HCT116 (cell line): Measurements from ENCODE around the gene MRAS. TPM values are rescaled to one million over a fixed set of nuclear protein-coding genes. Genes with fewer than 3 reads are reported as not detected.

Experiments
- ATAC-seq: fragments of 200-7000 bp; cut with Tn5 transposase; 2 replicates; pipeline ENCODE4 v1.9.1; 2020; ENCODE audit warnings: mild to moderate bottlenecking, moderate library complexity
- BruUV-seq: library from RNA; stranded (reverse); fragments of 400-500 nt; replicated peaks from 2 replicates; lab custom pipeline; 2021; lab: Mats Ljungman, UMichigan
- CTCF ChIA-PET: fragments of 300-600 bp; sonication (Branson Sonifier 250); formaldehyde crosslinking; loops from one replicate; lab custom pipeline; 2021; ENCODE audit warnings: antibody characterized with exemption; lab: Charles Lee
- POLR2A ChIA-PET: fragments of 300-600, 350-600 bp; sonication (Branson Sonifier 250); formaldehyde crosslinking; loops from one replicate; lab custom pipeline; 2021; ENCODE audit warnings: antibody characterized with exemption; lab: Charles Lee
- RAD21 ChIA-PET, 2 experiments: fragments of 300-600 bp; sonication (Branson Sonifier 250); formaldehyde crosslinking; loops; one replicate each; lab custom pipeline; 2023; ENCODE audit warnings: low total read pairs in 2 of 2; ENCODE audit not compliant: uncharacterized antibody in 2 of 2, unreplicated experiment in 2 of 2, low non-redundant PET in 1 of 2; lab: Charles Lee
- DNase-seq: peaks from one replicate; pipeline ENCODE4 v3.0.0-alpha.2; 2010; ENCODE audit warnings: low read depth, low spot score
- H2AFZ ChIP-seq: fragments of 200-600 bp; shearing (Covaris generic), sonication (generic); 2 replicates; pipeline ENCODE4 v1.6.1; 2017; ENCODE audit warnings: low read depth, mixed run types, mixed read lengths, antibody characterized with exemption, low read length; ENCODE audit not compliant: poor library complexity, severe bottlenecking
- H3K27ac ChIP-seq: 2 replicates; pipeline ENCODE4 v1.5.1; 2012; ENCODE audit warnings: low read depth, low read length
- H3K27me3 ChIP-seq: fragments of 200-600 bp; sonication (generic); 2 replicates; pipeline ENCODE4 v1.6.1; 2016; ENCODE audit warnings: mixed run types, low read length, mixed read lengths; ENCODE audit not compliant: insufficient read depth
- H3K36me3 ChIP-seq, 2 experiments: fragments of 200-500 bp in 1 of 2; fragments of 200-600 bp in 1 of 2; sonication (Bioruptor generic) in 1 of 2; sonication (generic) in 1 of 2; 2 replicates each; pipeline versions ENCODE4 v1.5.1 to v1.6.1; 2014 to 2016; ENCODE audit warnings: low read length in 2 of 2, inconsistent platforms in 1 of 2, mixed read lengths in 1 of 2, mixed run types in 1 of 2; ENCODE audit not compliant: insufficient read depth in 2 of 2, control insufficient read depth in 1 of 2
- H3K4me1 ChIP-seq, 2 experiments: fragments of 200-600 bp in 1 of 2; sonication (generic) in 1 of 2; 2 replicates each; pipeline versions ENCODE4 v1.5.1 to v1.6.1; 2012 to 2017; ENCODE audit warnings: low read length in 2 of 2, inconsistent platforms in 1 of 2, mild to moderate bottlenecking in 1 of 2, mixed read lengths in 1 of 2, mixed run types in 1 of 2, moderate library complexity in 1 of 2; ENCODE audit not compliant: insufficient read depth in 2 of 2, control insufficient read depth in 1 of 2
- H3K4me2 ChIP-seq: fragments of 200-600 bp; sonication (generic); 2 replicates; pipeline ENCODE4 v1.6.1; 2017; ENCODE audit warnings: mixed run types, low read length, mixed read lengths
- H3K4me3 ChIP-seq, 2 experiments: fragments of 200-600 bp in 1 of 2; sonication (generic) in 1 of 2; replicated peaks in 1 of 2; 2 replicates each; pipeline ENCODE4 v1.5.1; 2011 to 2016; ENCODE audit warnings: low read length in 2 of 2, control low read depth in 1 of 2, low read depth in 1 of 2, mild to moderate bottlenecking in 1 of 2, mixed read lengths in 1 of 2, mixed run types in 1 of 2
- H3K79me2 ChIP-seq: fragments of 200-600 bp; sonication (generic); 2 replicates; pipeline ENCODE4 v1.6.1; 2017; ENCODE audit warnings: mild to moderate bottlenecking, mixed run types, low read length, moderate library complexity, mixed read lengths; ENCODE audit not compliant: insufficient read depth
- H3K9ac ChIP-seq: fragments of 200-600 bp; sonication (generic); 2 replicates; pipeline ENCODE4 v1.6.1; 2016; ENCODE audit warnings: low read length, mixed read lengths
- H3K9me2 ChIP-seq: fragments of 200-600 bp; sonication (generic), shearing (Covaris generic); 2 replicates; pipeline ENCODE4 v1.6.1; 2017; ENCODE audit warnings: mixed run types, mild to moderate bottlenecking, moderate library complexity; ENCODE audit not compliant: insufficient read depth
- H3K9me3 ChIP-seq, 2 experiments: fragments of 200-500 bp in 1 of 2; fragments of 200-600 bp in 1 of 2; sonication (Bioruptor generic) in 1 of 2; sonication (generic) in 1 of 2; 2 replicates each; pipeline ENCODE4 v1.6.1; 2014 to 2017; ENCODE audit warnings: low read length in 2 of 2, mixed read lengths in 2 of 2, inconsistent platforms in 1 of 2, low read depth in 1 of 2, mild to moderate bottlenecking in 1 of 2, mixed run types in 1 of 2, moderate library complexity in 1 of 2; ENCODE audit not compliant: control insufficient read depth in 1 of 2, insufficient read depth in 1 of 2
- H4K20me1 ChIP-seq: fragments of 200-600 bp; sonication (generic), shearing (Covaris generic); 2 replicates; pipeline ENCODE4 v1.6.1; 2017; ENCODE audit warnings: mixed run types, mild to moderate bottlenecking, moderate library complexity; ENCODE audit not compliant: insufficient read depth
- ATF3 ChIP-seq: IDR thresholded peaks from 2 replicates; pipeline ENCODE4 v1.6.1; 2012
- CBX3 ChIP-seq: IDR thresholded peaks from 2 replicates; pipeline ENCODE4 v1.6.1; 2012; ENCODE audit warnings: low read depth
- CEBPB ChIP-seq: IDR thresholded peaks from 2 replicates; pipeline ENCODE4 v1.6.1; 2012; ENCODE audit warnings: low read depth
- EGR1 ChIP-seq: IDR thresholded peaks from 2 replicates; pipeline ENCODE4 v1.6.1; 2012; ENCODE audit warnings: low read depth
- ELF1 ChIP-seq: IDR thresholded peaks from 2 replicates; pipeline ENCODE4 v1.6.1; 2012; ENCODE audit warnings: low read depth, borderline replicate concordance
- EZH2 ChIP-seq: fragments of 200-600 bp; sonication (generic); IDR thresholded peaks from 2 replicates; pipeline ENCODE4 v1.6.1; 2017; ENCODE audit warnings: antibody characterized with exemption, mixed run types
- JUND ChIP-seq: IDR thresholded peaks from 2 replicates; pipeline ENCODE4 v1.6.1; 2012
- MAX ChIP-seq: IDR thresholded peaks from 2 replicates; pipeline ENCODE4 v1.6.1; 2012
- RAD21 ChIP-seq: IDR thresholded peaks from 2 replicates; pipeline ENCODE4 v1.6.1; 2012; ENCODE audit warnings: low read depth, mild to moderate bottlenecking
- SIN3A ChIP-seq: IDR thresholded peaks from 2 replicates; pipeline ENCODE4 v1.6.1; 2012; ENCODE audit warnings: low read depth
- SP1 ChIP-seq: IDR thresholded peaks from 2 replicates; pipeline ENCODE4 v1.6.1; 2012; ENCODE audit warnings: low read depth
- SRF ChIP-seq: IDR thresholded peaks from 2 replicates; pipeline ENCODE4 v1.6.1; 2012; ENCODE audit warnings: low read depth
- YY1 ChIP-seq: IDR thresholded peaks from 2 replicates; pipeline ENCODE4 v1.6.1; 2011; ENCODE audit warnings: low read length, low read depth, moderate library complexity, mild to moderate bottlenecking; ENCODE audit not compliant: insufficient replicate concordance; ENCODE audit errors: extremely low read depth
- intact Hi-C: fragments of 100-400 bp; cut with micrococcal nuclease; formaldehyde crosslinking; loops from 2 replicates; pipeline ENCODE4 v1.10.0; 2022
- total RNA-seq: library from RNA; stranded (reverse); gene quantifications from one replicate; pipeline ENCODE4 v1.2.1, GENCODE V29; 2021; ENCODE audit not compliant: unreplicated experiment

The MRAS gene
- total RNA-seq, 1 experiment from 2014 or later, result 13.5 TPM

- no peak for ATAC-seq
- POLR2A ChIA-PET, result no interaction called here
- H3K4me1 ChIP-seq, result no peaks in the 10 kb centered on the region
- RAD21 ChIA-PET, result no interaction called here
- H4K20me1 ChIP-seq, result no peaks in the 10 kb centered on the region
- H3K9me2 ChIP-seq, result no peaks in the 10 kb centered on the region
- H3K9me3 ChIP-seq, result no peaks in the 10 kb centered on the region
- H3K36me3 ChIP-seq, result no peaks in the 10 kb centered on the region
- no peak overlapping the region for H2AFZ ChIP-seq
- no peak for DNase-seq
- H3K4me2 ChIP-seq, result no peak overlapping the region
- TF ChIP-seq YY1, result no peak
- no peak for TF ChIP-seq RAD21
- no peak for TF ChIP-seq SP1
- no peak for TF ChIP-seq CEBPB
- TF ChIP-seq JUND, result no peak
- TF ChIP-seq ELF1, result no peak
- TF ChIP-seq MAX, result no peak
- TF ChIP-seq, all 23 proteins: peak for 0
- BruUV-seq, result no TSS peak
- Histone ChIP-seq H3K79me2 (no peaks in the 10 kb centered on the region), H3K9ac (no peak overlapping the region), H3K27ac (no peak overlapping the region), H3K27me3 (no peaks in the 10 kb centered on the region), H3K4me3 (no peak overlapping the region)
- intact Hi-C loops, result no loop called here
- CTCF ChIA-PET, result interaction anchor here (0.8 kb wide), 1 partner anchor 12 kb away, joined by 3 read pairs; no protein-coding TSS in a partner anchor
These were observed 57.1 kb downstream of the MRAS start for GRCh38 chr3:138405486-138405885.

- Histone ChIP-seq H3K9me2 (no peaks in the 10 kb centered on the region), H3K27ac (no peak overlapping the region), H3K4me3 (no peak overlapping the region), H3K27me3 (no peaks in the 10 kb centered on the region), H3K9ac (no peak overlapping the region), H3K9me3 (no peaks in the 10 kb centered on the region), H2AFZ (no peak overlapping the region), H3K4me1 (no peaks in the 10 kb centered on the region), H3K79me2 (no peaks in the 10 kb centered on the region), H3K36me3 (no peaks in the 10 kb centered on the region), H4K20me1 (no peaks in the 10 kb centered on the region), H3K4me2 (no peak overlapping the region)
- ATAC-seq, result no peak
- ChIA-PET POLR2A (no interaction called here), CTCF (interaction anchor here (0.8 kb wide), 1 partner anchor 11 kb away, joined by 3 read pairs; no protein-coding TSS in a partner anchor), RAD21 (no interaction called here)
- intact Hi-C loops, result no loop called here
- TF ChIP-seq ELF1, result no peak
- TF ChIP-seq YY1, result no peak
- no peak for TF ChIP-seq MAX
- TF ChIP-seq ATF3, result no peak
- TF ChIP-seq EZH2, result no peak
- no peak for TF ChIP-seq CBX3
- no peak for TF ChIP-seq EGR1
- TF ChIP-seq SIN3A, result no peak
- TF ChIP-seq SRF, result no peak
- DNase-seq, result no peak
- BruUV-seq, result no TSS peak
These were observed 58.2 kb downstream of the MRAS start for GRCh38 chr3:138406606-138407005.
